Smooth muscle cell (in vitro differentiated cells): ENCODE measurements around the gene ACSS2. TPM values are rescaled to one million over a fixed set of nuclear protein-coding genes. Genes with fewer than 3 reads are reported as not detected.

Experiments used
- DNase-seq: peaks from one replicate; lab custom pipeline; 2025; ENCODE audit not compliant: unreplicated experiment; lab: John Stamatoyannopoulos, UW
- H2AFZ ChIP-seq: fragments of 200-600 bp; sonication (generic); 2 replicates; pipeline ENCODE4 v1.6.0; 2016; ENCODE audit warnings: antibody characterized with exemption, low read depth, mild to moderate bottlenecking
- H3F3A ChIP-seq: fragments of 200-600 bp; sonication (generic); 2 replicates; pipeline ENCODE4 v1.6.0; 2017; ENCODE audit warnings: antibody characterized with exemption, low read depth
- H3K27ac ChIP-seq: fragments of 200-600 bp; sonication (generic); 2 replicates; pipeline ENCODE4 v1.5.1; 2016; ENCODE audit warnings: low read depth, mild to moderate bottlenecking
- H3K27me3 ChIP-seq: fragments of 200-600 bp; sonication (generic); 2 replicates; pipeline ENCODE4 v1.6.1; 2016; ENCODE audit warnings: low read depth, mild to moderate bottlenecking
- H3K36me3 ChIP-seq: fragments of 200-600 bp; sonication (generic); 2 replicates; pipeline ENCODE4 v1.5.1; 2016; ENCODE audit warnings: low read depth
- H3K4me1 ChIP-seq: fragments of 200-600 bp; sonication (generic); 2 replicates; pipeline ENCODE4 v1.5.1; 2016; ENCODE audit warnings: low read depth
- H3K4me2 ChIP-seq: fragments of 200-600 bp; sonication (generic); 2 replicates; pipeline ENCODE4 v1.6.0; 2016; ENCODE audit warnings: mild to moderate bottlenecking
- H3K4me3 ChIP-seq: fragments of 200-600 bp; sonication (generic); 2 replicates; pipeline ENCODE4 v1.5.1; 2016; ENCODE audit warnings: mild to moderate bottlenecking
- H3K79me2 ChIP-seq: fragments of 200-600 bp; sonication (generic); 2 replicates; pipeline ENCODE4 v1.6.0; 2016; ENCODE audit warnings: low read depth, mild to moderate bottlenecking
- H3K9ac ChIP-seq: fragments of 200-600 bp; sonication (generic); 2 replicates; pipeline ENCODE4 v1.6.0; 2016; ENCODE audit warnings: low read depth
- H3K9me3 ChIP-seq: fragments of 200-600 bp; sonication (generic); replicated peaks from 2 replicates; pipeline ENCODE4 v1.5.1; 2016; ENCODE audit warnings: low read depth
- H4K20me1 ChIP-seq: fragments of 200-600 bp; sonication (generic); 2 replicates; pipeline ENCODE4 v1.6.0; 2016; ENCODE audit warnings: low read depth
- WGBS: methylation state at CpG from one replicate; pipeline ENCODE4 v1.1.7; 2016; ENCODE audit warnings: low lambda C conversion rate; 5-methylcytosine and 5-hydroxymethylcytosine counted together
- polyA plus RNA-seq: library from polyadenylated mRNA; unstranded; fragments of >200 nt; fragmentation: Nextera tagmentation; extraction: Ambion mirVana; gene quantifications from 2 replicates; pipeline ENCODE4 v1.2.1, GENCODE V29; 2016
- total RNA-seq: library from RNA; depleted of rRNA; stranded (reverse); fragments of >200 nt; gene quantifications from 2 replicates; pipeline ENCODE4 v1.2.3, GENCODE V29; 2014
- TF ChIP-seq, protein P1 (sequence below): fragments of 200-600 bp; sonication (generic); IDR thresholded peaks from 2 replicates; pipeline ENCODE4 v1.5.1; 2017; ENCODE audit warnings: borderline replicate concordance, mild to moderate bottlenecking, antibody characterized with exemption; ENCODE audit not compliant: insufficient read depth, poor library complexity, severe bottlenecking

The ACSS2 gene
- total and polyA plus RNA-seq, 2 experiments from 2014 or later, result 35.1 to 37.7 TPM

DNA sequence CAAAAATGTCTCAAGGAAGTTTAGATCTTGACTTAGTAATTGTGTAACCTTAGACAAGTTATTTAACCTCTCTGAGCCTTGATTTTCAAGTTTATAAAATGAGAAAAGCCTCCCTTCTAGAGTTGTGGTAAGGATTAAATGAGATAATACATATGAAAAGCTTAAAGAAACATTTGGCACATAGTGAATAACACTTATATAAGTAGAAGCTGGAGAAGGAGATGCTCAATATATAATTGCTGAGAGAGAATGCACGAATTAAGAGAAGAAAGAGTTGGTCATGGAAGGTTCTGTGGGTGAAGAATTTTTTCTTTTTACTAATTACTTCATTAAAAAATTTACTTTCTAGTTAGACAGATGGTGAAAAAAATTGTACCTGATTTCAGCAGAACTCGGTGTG is 5.3 kb downstream of the ACSS2 start:
- Histone ChIP-seq H3K4me1 (no peaks in the 10 kb centered on the region), H3K9ac (no peak overlapping the region), H3K4me3 (no peak overlapping the region), H2AFZ (no peak overlapping the region), H4K20me1 (peaks cover 3% of the 10 kb centered on the region), H3K9me3 (no peaks in the 10 kb centered on the region), H3K27ac (no peak overlapping the region), H3F3A (no peaks in the 10 kb centered on the region), H3K27me3 (no peaks in the 10 kb centered on the region), H3K4me2 (no peak overlapping the region), H3K79me2 (peaks cover 17% of the 10 kb centered on the region), H3K36me3 (peaks cover 5% of the 10 kb centered on the region)
- TF ChIP-seq, protein P1, sequence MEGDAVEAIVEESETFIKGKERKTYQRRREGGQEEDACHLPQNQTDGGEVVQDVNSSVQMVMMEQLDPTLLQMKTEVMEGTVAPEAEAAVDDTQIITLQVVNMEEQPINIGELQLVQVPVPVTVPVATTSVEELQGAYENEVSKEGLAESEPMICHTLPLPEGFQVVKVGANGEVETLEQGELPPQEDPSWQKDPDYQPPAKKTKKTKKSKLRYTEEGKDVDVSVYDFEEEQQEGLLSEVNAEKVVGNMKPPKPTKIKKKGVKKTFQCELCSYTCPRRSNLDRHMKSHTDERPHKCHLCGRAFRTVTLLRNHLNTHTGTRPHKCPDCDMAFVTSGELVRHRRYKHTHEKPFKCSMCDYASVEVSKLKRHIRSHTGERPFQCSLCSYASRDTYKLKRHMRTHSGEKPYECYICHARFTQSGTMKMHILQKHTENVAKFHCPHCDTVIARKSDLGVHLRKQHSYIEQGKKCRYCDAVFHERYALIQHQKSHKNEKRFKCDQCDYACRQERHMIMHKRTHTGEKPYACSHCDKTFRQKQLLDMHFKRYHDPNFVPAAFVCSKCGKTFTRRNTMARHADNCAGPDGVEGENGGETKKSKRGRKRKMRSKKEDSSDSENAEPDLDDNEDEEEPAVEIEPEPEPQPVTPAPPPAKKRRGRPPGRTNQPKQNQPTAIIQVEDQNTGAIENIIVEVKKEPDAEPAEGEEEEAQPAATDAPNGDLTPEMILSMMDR, result no peak
- DNase-seq, result no peak
- 48% methylated on average over 2 of the region's 2 CpGs for WGBS

DNA sequence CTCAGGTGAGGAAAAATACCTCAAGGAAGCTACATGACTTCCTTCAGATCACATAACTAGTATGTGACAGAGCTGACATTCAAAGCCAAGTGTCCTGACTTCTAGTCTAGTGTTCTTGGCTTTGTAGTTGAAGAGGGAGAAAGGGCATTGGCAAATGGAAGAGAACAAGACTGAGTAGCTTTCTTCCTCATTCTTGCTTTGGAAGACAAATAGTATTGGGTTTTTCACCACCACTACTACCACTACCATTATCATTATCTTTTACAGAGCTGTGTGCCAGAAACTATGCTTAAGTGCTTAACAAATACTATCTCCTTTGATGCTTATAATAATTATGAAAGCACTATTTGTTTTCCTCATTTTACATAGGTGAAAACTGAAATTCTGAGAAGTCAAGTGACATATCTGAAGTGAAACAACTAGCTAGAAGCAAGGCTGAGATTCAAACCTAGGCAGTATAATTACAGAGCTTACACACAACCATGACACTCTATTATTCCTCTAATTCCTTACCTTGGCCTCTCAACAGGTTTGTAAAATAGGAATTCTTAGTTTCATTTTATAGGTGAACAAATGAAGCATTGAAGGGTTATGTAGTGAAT is 6.8 kb downstream of the ACSS2 start:
- Histone ChIP-seq H3F3A (no peaks in the 10 kb centered on the region), H3K4me2 (no peak overlapping the region), H3K4me1 (no peaks in the 10 kb centered on the region), H3K79me2 (peaks cover 11% of the 10 kb centered on the region), H3K27me3 (no peaks in the 10 kb centered on the region), H3K27ac (no peak overlapping the region), H2AFZ (no peak overlapping the region), H4K20me1 (peaks cover 3% of the 10 kb centered on the region), H3K9ac (no peak overlapping the region), H3K4me3 (no peak overlapping the region), H3K9me3 (no peaks in the 10 kb centered on the region), H3K36me3 (peaks cover 5% of the 10 kb centered on the region)
- DNase-seq, result no peak
- TF ChIP-seq, protein P1, result no peak

DNA sequence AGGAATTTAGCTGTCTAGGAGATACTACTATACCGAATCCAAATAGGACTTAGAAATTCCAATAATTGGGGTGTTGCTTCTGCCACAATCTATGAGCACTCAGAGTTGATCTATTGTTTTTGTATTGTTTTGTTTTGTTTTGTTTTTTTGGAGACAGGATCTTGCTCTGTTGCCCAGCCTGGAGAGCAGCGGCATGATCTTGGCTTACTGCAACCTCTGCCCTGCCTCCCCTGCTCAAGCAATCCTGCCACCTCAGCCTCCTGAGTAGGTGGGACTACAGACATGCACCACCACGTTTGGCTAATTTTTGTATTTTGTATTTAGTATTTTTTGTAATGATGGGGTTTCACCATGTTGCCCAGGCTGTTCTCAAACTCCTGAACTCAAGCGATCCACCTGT is 7.4 kb downstream of the ACSS2 start:
- Histone ChIP-seq H3K36me3 (peaks cover 5% of the 10 kb centered on the region), H3K79me2 (peaks cover 6% of the 10 kb centered on the region), H3K4me3 (no peak overlapping the region), H3K4me1 (no peaks in the 10 kb centered on the region), H3F3A (no peaks in the 10 kb centered on the region), H3K9me3 (no peaks in the 10 kb centered on the region), H4K20me1 (peaks cover 3% of the 10 kb centered on the region), H3K4me2 (no peak overlapping the region), H2AFZ (no peak overlapping the region), H3K27me3 (no peaks in the 10 kb centered on the region), H3K9ac (no peak overlapping the region), H3K27ac (no peak overlapping the region)
- DNase-seq, result no peak
- WGBS, result 96% methylated on average over 4 of the region's 4 CpGs
- TF ChIP-seq, protein P1, result no peak

DNA sequence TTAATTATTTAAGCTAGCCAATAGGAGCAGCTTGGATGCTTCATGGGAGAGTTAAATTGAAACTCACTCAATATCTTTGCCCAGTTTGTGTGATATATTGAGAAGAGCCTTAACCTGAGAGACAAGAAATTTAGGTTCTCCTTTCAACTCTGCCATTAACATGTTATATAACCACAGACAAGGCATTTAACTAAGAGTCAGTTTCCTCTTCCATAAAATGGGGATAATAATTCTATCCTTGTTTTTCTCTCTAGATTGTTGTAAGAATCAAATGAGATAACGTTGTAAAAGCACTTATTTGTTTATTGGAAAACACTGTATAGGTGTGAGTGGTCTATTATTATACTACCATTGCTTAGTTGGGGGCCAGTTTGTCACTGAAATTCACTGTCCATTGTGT is 7.8 kb downstream of the ACSS2 start:
- Histone ChIP-seq H3K4me2 (no peak overlapping the region), H3K9me3 (no peaks in the 10 kb centered on the region), H3K9ac (no peak overlapping the region), H3K4me3 (no peak overlapping the region), H3K4me1 (no peaks in the 10 kb centered on the region), H3F3A (no peaks in the 10 kb centered on the region), H3K27ac (no peak overlapping the region), H3K79me2 (peaks cover 6% of the 10 kb centered on the region), H3K36me3 (peaks cover 5% of the 10 kb centered on the region), H2AFZ (no peak overlapping the region), H3K27me3 (no peaks in the 10 kb centered on the region), H4K20me1 (peaks cover 3% of the 10 kb centered on the region)
- no peak for DNase-seq
- 88% methylated on average over 1 of the region's 1 CpG for WGBS
- TF ChIP-seq, protein P1, result no peak
